T-cell (primary cell): Measurements from ENCODE around the gene ZBTB17. TPM values are rescaled to one million over a fixed set of nuclear protein-coding genes. Genes with fewer than 3 reads are reported as not detected.

Experiments
- ATAC-seq, 4 experiments: fragments of 200-7000 bp in 3 of 4; fragments of 150-1000 bp in 1 of 4; cut with Tn5 transposase; replicated peaks in 1 of 4; 1 replicate in 3 of 4; 2 replicates in 1 of 4; pipeline ENCODE4 v1.10.0; 2021; ENCODE audit warnings: moderate library complexity in 3 of 4, mild to moderate bottlenecking in 2 of 4, moderate number of reproducible peaks in 1 of 4
- CTCF ChIA-PET, 2 donors: fragments of 300-600 bp; sonication (Branson Sonifier 250); formaldehyde crosslinking; loops; one replicate each; lab custom pipeline; 2022; ENCODE audit warnings: antibody characterized with exemption in 2 of 2; lab: Charles Lee
- POLR2A ChIA-PET, 2 donors: fragments of 300-600 bp; sonication (Branson Sonifier 250); formaldehyde crosslinking; loops; one replicate each; lab custom pipeline; 2022; ENCODE audit warnings: antibody characterized with exemption in 2 of 2; lab: Charles Lee
- DNase-seq, 35 experiments: peaks; one replicate each; pipeline versions ENCODE4 v3.0.0 to v3.0.0-alpha.2; 2013 to 2023
- H3K27ac ChIP-seq: one replicate; pipeline ENCODE4 v1.5.1; 2013; ENCODE audit warnings: low read length
- H3K27me3 ChIP-seq, 2 experiments: replicated peaks in 1 of 2; 1 replicate in 1 of 2; 2 replicates in 1 of 2; pipeline versions ENCODE4 v1.6.1 to v1.7.0; 2013; ENCODE audit warnings: low read length in 1 of 2, mixed read lengths in 1 of 2; ENCODE audit not compliant: control insufficient read depth in 2 of 2, insufficient read depth in 2 of 2; ENCODE audit errors: extremely low read depth in 1 of 2
- H3K36me3 ChIP-seq, 2 donors: 1 replicate in 1 of 2; 2 replicates in 1 of 2; pipeline versions ENCODE4 v1.6.1 to v1.7.0; 2013; ENCODE audit warnings: low read length in 1 of 2; ENCODE audit not compliant: control insufficient read depth in 2 of 2, insufficient read depth in 1 of 2; ENCODE audit errors: extremely low read depth in 1 of 2
- H3K4me1 ChIP-seq, 2 experiments: 1 replicate in 1 of 2; 2 replicates in 1 of 2; pipeline versions ENCODE4 v1.6.1 to v1.7.0; 2013; ENCODE audit warnings: low read length in 2 of 2, mixed read lengths in 1 of 2; ENCODE audit not compliant: insufficient read depth in 2 of 2, control insufficient read depth in 1 of 2; ENCODE audit errors: extremely low read depth in 1 of 2
- H3K4me3 ChIP-seq, 2 donors: 1 replicate in 1 of 2; 2 replicates in 1 of 2; pipeline versions ENCODE4 v1.5.1 to v1.7.0; 2013; ENCODE audit warnings: mild to moderate bottlenecking in 2 of 2, low read length in 1 of 2, moderate library complexity in 1 of 2; ENCODE audit not compliant: control insufficient read depth in 1 of 2; ENCODE audit errors: extremely low read depth in 1 of 2
- H3K9me3 ChIP-seq: 2 replicates; pipeline ENCODE4 v1.7.0; 2013
- H3K27ac Mint-ChIP-seq, 2 donors: one replicate each; pipeline ENCODE4 v1.8.0; 2020 to 2021; ENCODE audit warnings: mild to moderate bottlenecking in 2 of 2, mixed read lengths in 2 of 2
- H3K27me3 Mint-ChIP-seq, 2 donors: one replicate each; pipeline ENCODE4 v1.8.0; 2021 to 2022; ENCODE audit warnings: mixed read lengths in 2 of 2
- H3K36me3 Mint-ChIP-seq: one replicate; pipeline ENCODE4 v1.8.0; 2021; ENCODE audit warnings: mixed read lengths
- H3K4me1 Mint-ChIP-seq, 3 donors: one replicate each; pipeline ENCODE4 v1.8.0; 2020 to 2022; ENCODE audit warnings: mixed read lengths in 3 of 3, mild to moderate bottlenecking in 1 of 3
- H3K4me3 Mint-ChIP-seq, 3 donors: one replicate each; pipeline ENCODE4 v1.8.0; 2020 to 2022; ENCODE audit warnings: mild to moderate bottlenecking in 3 of 3, mixed read lengths in 3 of 3, moderate library complexity in 3 of 3
- H3K9me3 Mint-ChIP-seq, 3 donors: one replicate each; pipeline ENCODE4 v1.8.0; 2020 to 2022; ENCODE audit warnings: mixed read lengths in 3 of 3
- WGBS: methylation state at CpG from one replicate; pipeline ENCODE4 v1.1.5; 2013; ENCODE audit warnings: missing lambda C conversion rate; ENCODE audit not compliant: insufficient coverage; 5-methylcytosine and 5-hydroxymethylcytosine counted together
- total RNA-seq, 35 experiments: library from RNA in 6 of 35; stranded (reverse) in 6 of 35; fragments of 120-200 nt in 1 of 35; gene quantifications; one replicate each; pipeline versions ENCODE4 v1.2.1 to v1.2.4 and lab custom pipeline; 2013 to 2026

ZBTB17 gene
- total RNA-seq, 5 donors from 2014 or later (not counting 1 experiment from before 2014, with no cell fraction given) = 66.6 to 82.6 (median 78.3) TPM

DNA sequence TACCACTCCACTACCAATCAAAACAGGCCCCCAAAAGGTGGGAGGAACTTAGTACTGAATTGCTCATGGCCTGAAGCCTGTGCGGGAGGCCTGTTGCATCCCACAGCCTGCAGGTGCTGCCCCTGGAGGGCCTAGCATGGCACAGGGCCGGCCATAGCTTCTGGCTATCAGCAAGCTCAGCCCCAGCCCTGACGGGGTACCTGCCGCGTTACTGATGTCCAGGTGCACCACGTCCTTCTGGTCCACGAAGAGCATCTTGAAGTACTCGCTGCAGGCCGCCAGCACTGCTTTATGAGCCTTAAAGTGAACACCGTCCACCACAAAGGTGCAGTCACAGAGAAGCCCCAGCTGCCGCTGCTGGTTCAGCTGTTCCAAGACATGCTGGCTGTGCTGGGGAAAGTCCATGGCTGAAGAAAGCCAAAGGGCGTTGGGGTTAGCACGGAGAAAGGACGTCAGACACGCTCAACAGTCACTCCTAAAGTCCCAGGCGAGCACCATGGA is 27.8 kb downstream of the ZBTB17 start:
- Histone ChIP-seq H3K4me3 (no peak overlapping the region), H3K27me3 (no peaks in the 10 kb centered on the region), H3K9me3 (no peaks in the 10 kb centered on the region), H3K27ac (peak overlapping the region; percentile 94), H3K36me3 (peaks cover 33 to 51% of the 10 kb centered on the region in 2 donors), H3K4me1 (peaks cover 6 to 63% of the 10 kb centered on the region in 2 experiments)
- CTCF ChIA-PET = no interaction called here
- peak overlapping the region; percentile 89 to 92 for H3K27ac Mint-ChIP-seq
- 86% methylated on average over 12 of the region's 16 CpGs for WGBS
- H3K27me3 Mint-ChIP-seq = no peaks in the 10 kb centered on the region
- peaks cover 41 to 60% (median 54%) of the 10 kb centered on the region in 3 donors for H3K4me1 Mint-ChIP-seq
- no peak for ATAC-seq
- H3K9me3 Mint-ChIP-seq = no peaks in the 10 kb centered on the region
- no peak overlapping the region for H3K4me3 Mint-ChIP-seq
- POLR2A ChIA-PET = interaction anchor here in 1 of 2 donors (0.6 kb wide), 1 partner anchor 69 kb away, joined by 4 read pairs; no protein-coding TSS in a partner anchor
- DNase-seq = no peak
- peaks cover 11% of the 10 kb centered on the region for H3K36me3 Mint-ChIP-seq

DNA sequence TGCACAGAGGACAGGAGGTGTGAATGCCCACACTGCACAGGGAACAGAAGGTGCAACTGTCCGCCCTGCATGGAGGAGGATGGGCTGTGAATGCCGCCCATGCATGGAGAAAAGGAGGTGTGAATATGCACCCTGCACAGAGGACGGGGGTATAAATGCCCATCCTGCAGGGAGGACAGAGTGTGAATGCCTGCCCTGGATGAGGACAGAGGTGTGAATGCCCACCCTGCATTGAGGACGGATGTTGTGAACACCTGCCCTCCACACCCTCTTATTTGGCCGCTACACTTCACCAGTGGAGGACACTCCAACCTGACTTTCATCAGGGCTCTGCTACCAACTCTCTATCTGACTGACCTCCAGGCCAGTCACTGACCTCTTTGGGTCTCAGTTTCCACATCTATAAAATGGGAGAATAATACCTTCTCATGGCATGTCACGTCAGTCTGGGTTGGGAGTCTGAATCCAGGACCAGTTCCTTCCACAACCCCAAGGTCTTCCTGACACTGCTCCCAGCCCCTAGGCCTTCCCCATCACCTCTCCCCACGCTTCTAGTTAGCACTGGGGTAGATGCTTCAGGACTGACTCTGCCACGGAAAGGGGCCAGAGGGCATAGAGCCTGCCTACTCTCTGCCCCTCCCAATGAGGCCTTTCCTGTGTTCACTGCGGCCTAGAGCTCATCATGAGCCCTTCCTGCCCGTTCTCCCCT is 28.4 kb downstream of the ZBTB17 start:
- H3K36me3 Mint-ChIP-seq = peaks cover 12% of the 10 kb centered on the region
- no peaks in the 10 kb centered on the region for H3K27me3 ChIP-seq
- H3K9me3 ChIP-seq = no peaks in the 10 kb centered on the region
- H3K27me3 Mint-ChIP-seq = no peaks in the 10 kb centered on the region
- ATAC-seq (no peak), DNase-seq (no peak)
- H3K4me1 ChIP-seq = peaks cover 6 to 58% of the 10 kb centered on the region in 2 experiments
- H3K4me3 Mint-ChIP-seq = no peak overlapping the region
- WGBS = 76% methylated on average over 6 of the region's 10 CpGs
- peaks cover 38 to 53% of the 10 kb centered on the region in 2 donors for H3K36me3 ChIP-seq
- H3K4me1 Mint-ChIP-seq = peaks cover 38 to 56% (median 51%) of the 10 kb centered on the region in 3 donors
- H3K4me3 ChIP-seq = no peak overlapping the region
- H3K27ac ChIP-seq = peak overlapping the region; percentile 94
- no peaks in the 10 kb centered on the region for H3K9me3 Mint-ChIP-seq
- peak overlapping the region; percentile 89 to 92 for H3K27ac Mint-ChIP-seq
- ChIA-PET POLR2A (no interaction called here), CTCF (no interaction called here)

DNA sequence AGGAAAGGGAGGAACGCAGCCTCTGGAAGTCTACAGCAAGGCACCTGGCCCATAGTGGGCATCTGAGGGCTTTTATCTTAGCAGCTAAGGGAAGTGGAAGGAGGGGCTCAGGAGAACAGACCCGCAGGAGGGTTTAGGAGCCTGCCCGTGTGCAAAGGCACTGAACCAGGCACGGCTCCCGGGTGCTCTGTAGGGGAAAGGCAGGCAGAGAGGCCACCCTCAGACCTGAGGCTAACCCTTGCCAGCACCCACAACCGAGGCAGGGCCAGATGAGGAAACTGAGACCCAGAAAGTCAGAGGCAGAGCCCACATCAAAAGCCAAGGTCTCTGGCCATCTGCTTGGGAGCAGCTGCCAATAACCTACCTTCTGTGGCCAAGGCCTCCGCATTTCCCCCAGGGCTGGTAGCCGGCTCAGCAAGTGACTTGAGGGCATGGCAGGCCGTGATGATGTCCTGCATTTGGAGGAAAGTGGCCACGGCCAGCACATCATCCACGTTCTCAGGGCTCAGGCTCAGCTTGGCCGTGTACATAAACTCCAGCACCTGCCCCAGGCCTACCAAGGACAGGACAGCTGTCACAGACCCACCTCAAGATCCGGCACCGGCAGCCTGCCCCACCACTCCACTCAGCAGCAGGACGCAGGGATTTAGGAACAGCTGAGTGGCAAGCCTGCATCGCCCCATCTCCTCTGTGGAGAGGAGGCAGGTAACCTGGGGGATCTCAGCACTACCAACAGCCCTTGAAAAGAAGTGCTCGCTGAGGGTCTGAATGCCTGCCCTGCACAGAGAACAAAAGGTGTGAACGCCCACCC is 29.1 kb downstream of the ZBTB17 start:
- CTCF ChIA-PET = no interaction called here
- POLR2A ChIA-PET = interaction anchor here in 1 of 2 donors (0.6 kb wide), 1 partner anchor 132 kb away, joined by 11 read pairs; no protein-coding TSS in a partner anchor
- no peak for DNase-seq
- H3K27me3 ChIP-seq = no peaks in the 10 kb centered on the region
- Mint-ChIP-seq H3K9me3 (no peaks in the 10 kb centered on the region), H3K27me3 (no peaks in the 10 kb centered on the region), H3K27ac (peak overlapping the region in 1 of 2 donors; percentile 36), H3K36me3 (peaks cover 16% of the 10 kb centered on the region), H3K4me1 (peaks cover 30 to 49% (median 43%) of the 10 kb centered on the region in 3 donors), H3K4me3 (no peak overlapping the region)
- H3K36me3 ChIP-seq = peaks cover 35 to 60% of the 10 kb centered on the region in 2 donors
- no peaks in the 10 kb centered on the region for H3K9me3 ChIP-seq
- H3K27ac ChIP-seq = no peak overlapping the region
- no peak for ATAC-seq
- H3K4me1 ChIP-seq = peaks cover under 1 to 51% of the 10 kb centered on the region in 2 experiments
- H3K4me3 ChIP-seq = no peak overlapping the region
- WGBS = 76% methylated on average over 10 of the region's 18 CpGs

DNA sequence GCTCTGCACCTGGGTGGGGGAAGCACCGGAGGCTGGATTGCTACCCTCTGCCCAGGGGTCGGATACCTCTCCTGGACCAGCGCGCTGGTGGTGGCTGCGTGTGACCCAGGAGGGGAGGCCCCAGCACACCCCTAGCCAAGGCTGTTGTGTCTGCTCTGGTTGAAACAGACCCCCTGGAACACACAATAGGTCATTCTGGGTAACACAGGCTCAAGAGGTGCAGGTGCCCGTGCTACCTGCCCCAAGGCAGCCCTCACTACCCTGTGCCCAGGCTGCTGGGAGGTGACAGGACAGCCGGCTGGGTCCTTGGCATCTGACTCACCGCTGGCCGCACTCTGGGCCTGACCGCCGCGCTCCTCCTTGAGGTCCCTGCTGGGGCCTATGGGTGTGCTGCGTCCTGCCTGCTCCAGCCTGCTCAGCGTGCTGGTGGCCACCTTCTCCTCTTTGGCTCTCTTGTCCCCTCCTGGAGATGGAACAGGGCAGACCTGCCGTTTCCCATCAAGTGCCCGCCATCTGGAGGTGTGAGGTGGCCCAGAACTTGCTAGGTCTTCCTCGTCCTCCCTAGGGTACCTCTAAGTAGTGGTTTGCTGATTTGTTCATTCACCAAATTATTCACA is 30.0 kb downstream of the ZBTB17 start:
- peaks cover 22 to 40% (median 35%) of the 10 kb centered on the region in 3 donors for H3K4me1 Mint-ChIP-seq
- WGBS = 96% methylated on average over 13 of the region's 17 CpGs
- CTCF ChIA-PET = no interaction called here
- Histone ChIP-seq H3K27ac (no peak overlapping the region), H3K4me3 (no peak overlapping the region), H3K27me3 (no peaks in the 10 kb centered on the region), H3K4me1 (peaks cover 0 to 42% of the 10 kb centered on the region in 2 experiments), H3K36me3 (peaks cover 38 to 65% of the 10 kb centered on the region in 2 donors), H3K9me3 (no peaks in the 10 kb centered on the region)
- peak overlapping the region in 1 of 2 donors; percentile 36 for H3K27ac Mint-ChIP-seq
- H3K4me3 Mint-ChIP-seq = no peak overlapping the region
- POLR2A ChIA-PET = no interaction called here
- peaks cover 16% of the 10 kb centered on the region for H3K36me3 Mint-ChIP-seq
- H3K27me3 Mint-ChIP-seq = no peaks in the 10 kb centered on the region
- no peak for ATAC-seq
- H3K9me3 Mint-ChIP-seq = no peaks in the 10 kb centered on the region
- no peak for DNase-seq

DNA sequence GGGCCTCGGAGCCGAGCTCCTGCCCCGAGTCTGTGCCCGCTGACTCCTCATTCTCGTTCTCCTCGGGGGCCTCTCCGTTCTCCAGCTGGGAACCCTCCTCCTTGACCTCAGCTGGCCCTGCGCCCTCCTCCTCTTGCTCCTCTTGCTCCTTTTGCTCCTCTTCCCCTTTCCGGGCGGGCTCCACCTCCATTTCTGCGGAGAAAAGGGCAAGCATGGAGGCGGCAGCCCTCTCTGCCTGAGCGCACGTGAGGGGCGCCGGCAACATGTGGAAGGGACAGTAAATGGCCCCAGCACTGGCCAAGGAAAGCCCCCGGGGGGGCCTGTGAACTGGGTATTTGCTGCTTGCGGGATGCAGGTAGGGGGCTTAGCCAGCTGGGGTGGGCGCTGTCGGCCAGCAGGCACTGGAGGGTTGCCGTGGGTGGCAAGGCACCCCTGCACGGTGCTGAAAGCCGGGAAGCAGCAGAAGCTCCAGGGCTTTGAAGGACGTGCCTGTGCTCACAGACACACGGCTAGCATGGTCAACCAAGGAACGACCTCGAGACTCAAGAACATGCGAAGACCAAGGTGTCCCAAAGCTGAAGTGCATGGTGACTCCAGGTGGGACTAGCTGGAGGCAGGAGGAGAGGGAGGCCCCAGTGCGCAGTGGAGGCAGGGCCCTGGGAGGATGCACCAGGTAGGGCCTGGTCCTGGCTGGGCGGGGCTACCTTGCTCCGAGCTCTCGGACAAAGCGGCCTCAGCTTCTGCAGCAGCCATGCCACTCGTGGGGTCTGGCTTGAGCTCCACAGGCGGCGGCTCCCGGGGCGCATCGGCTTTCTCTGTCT is 30.7 kb downstream of the ZBTB17 start:
- ATAC-seq = no peak
- Mint-ChIP-seq H3K4me3 (no peak overlapping the region), H3K36me3 (peaks cover 19% of the 10 kb centered on the region), H3K27me3 (no peaks in the 10 kb centered on the region), H3K27ac (no peak overlapping the region), H3K9me3 (no peaks in the 10 kb centered on the region), H3K4me1 (peaks cover 15 to 33% (median 28%) of the 10 kb centered on the region in 3 donors)
- no peak for DNase-seq
- 97% methylated on average over 38 of the region's 39 CpGs for WGBS
- H3K36me3 ChIP-seq = peaks cover 45 to 73% of the 10 kb centered on the region in 2 donors
- CTCF ChIA-PET = no interaction called here
- no peaks in the 10 kb centered on the region for H3K27me3 ChIP-seq
- no peaks in the 10 kb centered on the region for H3K9me3 ChIP-seq
- no peak overlapping the region for H3K4me3 ChIP-seq
- H3K4me1 ChIP-seq = peaks cover 0 to 35% of the 10 kb centered on the region in 2 experiments
- POLR2A ChIA-PET = no interaction called here
- no peak overlapping the region for H3K27ac ChIP-seq
